Neuronal stem cell (in vitro differentiated cells): ENCODE measurements around the gene CMTM6.
"Not testable (repeated sequence)": the region's sequence is repeated elsewhere in the genome, so short reads cannot be mapped to it uniquely, and the experiment has no call there.

Experiments
- DNase-seq: peaks from one replicate; pipeline ENCODE4 v3.0.0-alpha.2; 2013; ENCODE audit warnings: low spot score
- H2AFZ ChIP-seq: one replicate; pipeline ENCODE4 v1.6.1; 2013; ENCODE audit warnings: mild to moderate bottlenecking, low read length, inconsistent platforms
- H2AK5ac ChIP-seq: 2 replicates; pipeline ENCODE4 v1.6.1; 2013; ENCODE audit warnings: low read depth, mild to moderate bottlenecking, inconsistent platforms, low read length, moderate library complexity, mixed read lengths
- H2BK120ac ChIP-seq: 2 replicates; pipeline ENCODE4 v1.6.1; 2013; ENCODE audit warnings: low read depth, mild to moderate bottlenecking, inconsistent platforms, low read length, moderate library complexity, mixed read lengths
- H2BK12ac ChIP-seq: one replicate; pipeline ENCODE4 v1.6.1; 2013; ENCODE audit warnings: low read length, inconsistent platforms
- H2BK15ac ChIP-seq: 2 replicates; pipeline ENCODE4 v1.6.1; 2013; ENCODE audit warnings: mild to moderate bottlenecking, low read length, inconsistent platforms, mixed read lengths
- H2BK5ac ChIP-seq: one replicate; pipeline ENCODE4 v1.6.1; 2013; ENCODE audit warnings: inconsistent platforms, mild to moderate bottlenecking, low read length, moderate library complexity
- H3K14ac ChIP-seq: one replicate; pipeline ENCODE4 v1.6.1; 2013; ENCODE audit warnings: low read length, inconsistent platforms
- H3K18ac ChIP-seq: 2 replicates; pipeline ENCODE4 v1.6.1; 2013; ENCODE audit warnings: low read length, inconsistent platforms
- H3K23ac ChIP-seq: 2 replicates; pipeline ENCODE4 v1.6.1; 2013; ENCODE audit warnings: low read depth, mild to moderate bottlenecking, mixed read lengths, low read length, inconsistent platforms; ENCODE audit not compliant: poor library complexity
- H3K27ac ChIP-seq: replicated peaks from 3 replicates; pipeline ENCODE4 v1.5.1; 2013; ENCODE audit warnings: low read length, inconsistent platforms
- H3K27me3 ChIP-seq, 3 experiments: 2 replicates each; pipeline ENCODE4 v1.6.1; 2013; ENCODE audit warnings: low read length in 3 of 3, mild to moderate bottlenecking in 2 of 3, inconsistent platforms in 1 of 3, low read depth in 1 of 3, mixed read lengths in 1 of 3, moderate library complexity in 1 of 3; ENCODE audit not compliant: control insufficient read depth in 3 of 3, insufficient read depth in 3 of 3
- H3K36me3 ChIP-seq, 2 donors: replicated peaks in 1 of 2; 2 replicates each; pipeline ENCODE4 v1.6.1; 2013; ENCODE audit warnings: low read length in 2 of 2; ENCODE audit not compliant: control insufficient read depth in 2 of 2, insufficient read depth in 2 of 2
- H3K4ac ChIP-seq: 2 replicates; pipeline ENCODE4 v1.6.1; 2013; ENCODE audit warnings: inconsistent platforms, mild to moderate bottlenecking, low read length, moderate library complexity
- H3K4me1 ChIP-seq, 2 donors: 1 replicate in 1 of 2; 2 replicates in 1 of 2; pipeline ENCODE4 v1.6.1; 2013; ENCODE audit warnings: low read length in 2 of 2, low read depth in 1 of 2; ENCODE audit not compliant: control insufficient read depth in 2 of 2, insufficient read depth in 1 of 2
- H3K4me2 ChIP-seq: one replicate; pipeline ENCODE4 v1.6.1; 2013; ENCODE audit warnings: mild to moderate bottlenecking, low read length, inconsistent platforms; ENCODE audit not compliant: insufficient read depth, poor library complexity, severe bottlenecking
- H3K4me3 ChIP-seq, 2 donors: 2 replicates each; pipeline ENCODE4 v1.5.1; 2013; ENCODE audit warnings: low read length in 2 of 2, mild to moderate bottlenecking in 2 of 2, inconsistent platforms in 1 of 2, moderate library complexity in 1 of 2
- H3K79me1 ChIP-seq: one replicate; pipeline ENCODE4 v1.6.1; 2013; ENCODE audit warnings: low read depth, mild to moderate bottlenecking, inconsistent platforms, low read length, moderate library complexity
- H3K9ac ChIP-seq: one replicate; pipeline ENCODE4 v1.6.1; 2013; ENCODE audit warnings: mild to moderate bottlenecking, low read depth, low read length, inconsistent platforms; ENCODE audit not compliant: poor library complexity
- H3K9me3 ChIP-seq, 2 donors: replicated peaks in 1 of 2; 2 replicates each; pipeline versions ENCODE3 to v1.6.1; 2013; ENCODE audit warnings: low read length in 2 of 2, mild to moderate bottlenecking in 2 of 2, inconsistent platforms in 1 of 2, low read depth in 1 of 2, mixed read lengths in 1 of 2, moderate library complexity in 1 of 2; ENCODE audit not compliant: control insufficient read depth in 2 of 2, insufficient read depth in 1 of 2
- H4K8ac ChIP-seq: one replicate; pipeline ENCODE4 v1.6.1; 2013; ENCODE audit warnings: low read depth, mild to moderate bottlenecking, inconsistent platforms, low read length, moderate library complexity
- H4K91ac ChIP-seq: one replicate; pipeline ENCODE4 v1.6.1; 2013; ENCODE audit warnings: low read length, low read depth, mild to moderate bottlenecking, inconsistent platforms; ENCODE audit not compliant: poor library complexity
- WGBS, 2 donors: extraction: QIAGEN DNeasy Blood & Tissue Kit; methylation state at CpG; one replicate each; pipeline ENCODE4 v1.1.7; 2013; ENCODE audit warnings: missing lambda C conversion rate in 2 of 2, mixed read lengths in 1 of 2; ENCODE audit not compliant: insufficient read length in 2 of 2, insufficient replicate concordance in 1 of 2; ENCODE audit errors: extremely low coverage in 2 of 2; 5-methylcytosine and 5-hydroxymethylcytosine counted together

The CMTM6 gene

DNA sequence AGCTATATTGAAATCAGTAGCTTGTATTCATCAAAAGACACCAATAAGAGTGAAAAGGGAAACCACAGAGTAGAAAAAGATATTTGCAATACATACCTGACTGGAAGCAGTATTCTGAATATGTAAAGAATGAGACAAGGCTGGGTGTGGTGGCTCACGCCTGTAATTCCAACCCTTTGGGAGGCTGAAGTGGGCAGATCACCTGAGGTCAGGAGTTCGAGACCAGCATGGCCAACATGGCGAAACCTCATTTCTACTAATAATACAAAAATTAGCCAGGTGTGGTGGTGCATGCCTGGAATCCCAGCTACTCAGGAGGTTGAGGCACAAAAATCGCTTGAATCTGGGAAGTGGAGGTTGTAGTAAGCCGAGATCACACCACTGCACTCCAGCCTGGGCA, 16.3 kb upstream of the CMTM6 start:
- not testable (repeated sequence) for H3K27me3 ChIP-seq, H2BK5ac ChIP-seq, DNase-seq, H2AFZ ChIP-seq, H3K79me1 ChIP-seq, H3K14ac ChIP-seq, H3K4ac ChIP-seq, H4K91ac ChIP-seq, H2BK120ac ChIP-seq, H2AK5ac ChIP-seq, H4K8ac ChIP-seq, H3K4me1 ChIP-seq, H3K4me3 ChIP-seq, H3K9ac ChIP-seq, H3K9me3 ChIP-seq, H3K18ac ChIP-seq, H2BK12ac ChIP-seq, H3K27ac ChIP-seq, H3K4me2 ChIP-seq, H2BK15ac ChIP-seq, H3K23ac ChIP-seq
- peaks cover 0 to 25% of the 10 kb centered on the region in 2 donors for H3K36me3 ChIP-seq
- no CpG with 5 or more reads among the region's 5 CpGs for WGBS, 2 donors

DNA sequence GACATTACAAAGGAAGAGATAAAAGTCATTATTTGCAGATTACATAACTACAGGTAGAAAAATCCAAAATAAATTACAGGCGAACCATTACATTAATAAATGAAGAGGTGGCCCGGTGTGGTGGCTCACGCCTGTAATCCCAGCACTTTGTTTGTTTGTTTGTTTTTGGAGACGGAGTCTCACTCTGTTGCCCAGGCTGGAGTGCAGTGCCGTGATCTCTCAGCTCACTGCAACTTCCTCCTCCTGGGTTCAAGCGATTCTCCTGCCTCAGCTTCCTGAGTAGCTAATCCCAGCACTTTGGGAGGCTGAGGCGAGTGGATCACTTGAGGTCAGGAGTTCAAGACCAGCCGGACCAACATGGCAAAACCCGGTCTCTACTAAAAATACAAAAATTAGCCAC, 14.1 kb upstream of the CMTM6 start:
- H3K27me3 ChIP-seq, H2BK5ac ChIP-seq, H3K4me2 ChIP-seq, H3K27ac ChIP-seq, H3K79me1 ChIP-seq, H3K23ac ChIP-seq, H2AK5ac ChIP-seq, H3K9me3 ChIP-seq, H3K14ac ChIP-seq, H4K91ac ChIP-seq, H2AFZ ChIP-seq, H2BK15ac ChIP-seq, H2BK120ac ChIP-seq, H3K4me1 ChIP-seq, H2BK12ac ChIP-seq, H3K9ac ChIP-seq, H3K4ac ChIP-seq, DNase-seq, H3K4me3 ChIP-seq, H3K18ac ChIP-seq, H4K8ac ChIP-seq: not testable (repeated sequence)
- no CpG with 5 or more reads among the region's 9 CpGs for WGBS, 2 donors
- H3K36me3 ChIP-seq, result peaks cover 0 to 11% of the 10 kb centered on the region in 2 donors

DNA sequence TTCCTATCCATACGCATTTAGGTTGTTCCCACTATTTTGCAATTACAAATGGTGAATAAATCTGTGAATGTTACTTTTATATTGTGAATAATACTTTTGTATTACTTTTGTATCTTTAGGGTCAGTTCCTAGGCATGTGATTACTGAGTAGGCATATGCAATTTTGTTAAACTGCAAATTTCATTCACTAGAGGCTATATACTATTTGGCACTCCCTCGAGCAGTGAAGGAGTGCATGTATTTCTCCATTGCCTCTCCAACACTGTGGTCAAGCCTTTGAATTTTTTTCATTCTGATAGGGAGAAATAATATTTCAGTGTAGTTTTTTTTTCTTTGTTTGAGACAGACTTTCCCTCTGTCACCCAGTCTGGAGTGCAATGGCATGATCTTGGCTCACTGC, 8.4 kb upstream of the CMTM6 start:
- Histone ChIP-seq H4K91ac (no peak overlapping the region), H2AK5ac (no peak overlapping the region), H3K27ac (no peak overlapping the region), H3K4me2 (no peak overlapping the region), H3K4ac (no peak overlapping the region), H3K9ac (no peak overlapping the region), H3K4me3 (no peak overlapping the region), H3K18ac (no peak overlapping the region), H2BK15ac (no peak overlapping the region), H3K79me1 (no peaks in the 10 kb centered on the region), H3K23ac (no peak overlapping the region), H2AFZ (no peak overlapping the region), H2BK5ac (no peak overlapping the region), H2BK12ac (no peak overlapping the region), H3K4me1 (no peaks in the 10 kb centered on the region), H3K14ac (no peak overlapping the region), H4K8ac (no peak overlapping the region), H3K9me3 (no peaks in the 10 kb centered on the region), H2BK120ac (no peak overlapping the region), H3K36me3 (no peaks in the 10 kb centered on the region), H3K27me3 (no peaks in the 10 kb centered on the region)
- no CpG with 5 or more reads among the region's 2 CpGs for WGBS, 2 donors
- DNase-seq, result no peak

DNA sequence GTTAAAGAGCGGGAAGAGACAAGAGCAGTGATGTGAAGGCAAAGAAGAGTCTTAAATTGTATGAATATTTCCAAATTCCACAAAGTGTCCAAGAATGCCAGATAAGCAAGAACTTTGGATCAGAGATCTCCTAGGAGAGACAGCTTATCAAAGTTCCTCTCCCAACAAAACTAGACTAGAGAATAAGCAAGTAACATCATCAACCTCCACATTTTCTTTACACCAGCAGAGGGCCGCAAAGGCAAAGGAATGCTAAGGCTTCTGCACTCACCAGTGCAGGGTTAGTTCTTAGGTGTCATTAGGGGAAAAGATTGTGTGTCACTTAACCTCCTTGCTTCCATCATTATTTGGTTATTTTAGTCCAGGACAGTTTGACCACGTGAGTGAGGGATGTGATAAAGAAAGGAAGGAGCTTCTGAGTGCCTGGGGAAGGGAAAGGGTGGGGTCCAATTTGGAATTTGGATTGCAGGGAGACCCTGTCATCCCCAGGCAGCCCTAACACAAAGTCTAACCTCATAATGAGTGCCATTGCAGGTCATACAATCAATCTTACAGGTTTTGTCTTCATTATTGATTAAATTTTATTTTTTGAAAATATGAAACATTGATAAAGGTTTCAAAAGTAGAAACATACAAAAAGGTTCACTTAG, 7.5 kb upstream of the CMTM6 start:
- Histone ChIP-seq H2BK5ac (no peak overlapping the region), H3K23ac (no peak overlapping the region), H3K4me2 (no peak overlapping the region), H3K18ac (no peak overlapping the region), H3K27me3 (no peaks in the 10 kb centered on the region), H3K14ac (no peak overlapping the region), H2AFZ (no peak overlapping the region), H3K79me1 (no peaks in the 10 kb centered on the region), H3K4me3 (no peak overlapping the region), H3K4ac (no peak overlapping the region), H3K4me1 (no peaks in the 10 kb centered on the region), H2BK12ac (no peak overlapping the region), H2BK120ac (no peak overlapping the region), H3K36me3 (no peaks in the 10 kb centered on the region), H2BK15ac (no peak overlapping the region), H3K27ac (no peak overlapping the region), H4K91ac (no peak overlapping the region), H3K9me3 (no peaks in the 10 kb centered on the region), H3K9ac (no peak overlapping the region), H4K8ac (no peak overlapping the region), H2AK5ac (no peak overlapping the region)
- DNase-seq, result peak; percentile 59
- WGBS, 2 donors, result no CpG with 5 or more reads among the region's 3 CpGs
